Activated naive CD8-positive, alpha-beta T cell treated with anti-CD3 and anti-CD28 coated beads, Interleukin-2, amount 10 ng/mL, durations not matched to agents 7 days and 5 days (primary cell): ENCODE data around the gene MYO7A. TPM values are rescaled to one million over a fixed set of nuclear protein-coding genes. Genes with fewer than 3 reads are reported as not detected.
A peak's percentile ranks its signal among the peaks of the same experiment; 100 is the strongest.

ENCODE experiments used
- ATAC-seq: fragments of 150-1000 bp; cut with Tn5 transposase; one replicate; pipeline ENCODE4 v1.10.0; 2021; ENCODE audit warnings: low read depth, moderate library complexity
- POLR2A ChIA-PET: fragments of 350-600 bp; sonication (Branson Sonifier 250); formaldehyde crosslinking; loops from one replicate; lab custom pipeline; 2021; ENCODE audit warnings: antibody characterized with exemption; lab: Charles Lee
- DNase-seq: peaks from one replicate; pipeline ENCODE4 v3.0.0; 2021
- H3K27ac Mint-ChIP-seq: one replicate; pipeline ENCODE4 v1.8.0; 2022; ENCODE audit warnings: mild to moderate bottlenecking, mixed read lengths
- H3K27me3 Mint-ChIP-seq: one replicate; pipeline ENCODE4 v1.8.0; 2022; ENCODE audit warnings: mild to moderate bottlenecking, moderate library complexity, mixed read lengths
- H3K36me3 Mint-ChIP-seq: one replicate; pipeline ENCODE4 v1.8.0; 2021; ENCODE audit warnings: mild to moderate bottlenecking, mixed read lengths
- H3K4me1 Mint-ChIP-seq: one replicate; pipeline ENCODE4 v1.8.0; 2021; ENCODE audit warnings: mixed read lengths
- H3K4me3 Mint-ChIP-seq: one replicate; pipeline ENCODE4 v1.8.0; 2022; ENCODE audit warnings: mild to moderate bottlenecking, moderate library complexity, mixed read lengths
- H3K9me3 Mint-ChIP-seq: one replicate; pipeline ENCODE4 v1.8.0; 2021; ENCODE audit warnings: mixed read lengths
- total RNA-seq, 2 experiments: library from RNA; stranded (reverse); gene quantifications; one replicate each; pipeline ENCODE4 v1.2.3, GENCODE V29; 2021

The MYO7A gene
- total RNA-seq, 2 experiments from 2014 or later = 0.22 to 0.37 TPM

GRCh38 chr11:77189588-77190210 lies 61.7 kb downstream of the MYO7A start:
- Mint-ChIP-seq H3K4me3 (no peak overlapping the region), H3K9me3 (no peaks in the 10 kb centered on the region), H3K27me3 (no peaks in the 10 kb centered on the region), H3K36me3 (no peaks in the 10 kb centered on the region), H3K4me1 (no peaks in the 10 kb centered on the region), H3K27ac (no peak overlapping the region)
- no peak for ATAC-seq
- no peak for DNase-seq
- POLR2A ChIA-PET = no interaction called here

GRCh38 chr11:77190331-77191075 lies 62.5 kb downstream of the MYO7A start:
- no peaks in the 10 kb centered on the region for H3K27me3 Mint-ChIP-seq
- no peak for DNase-seq
- H3K27ac Mint-ChIP-seq = no peak overlapping the region
- H3K9me3 Mint-ChIP-seq = no peaks in the 10 kb centered on the region
- ATAC-seq = no peak
- H3K4me1 Mint-ChIP-seq = no peaks in the 10 kb centered on the region
- no peak overlapping the region for H3K4me3 Mint-ChIP-seq
- POLR2A ChIA-PET = no interaction called here
- no peaks in the 10 kb centered on the region for H3K36me3 Mint-ChIP-seq

GRCh38 chr11:77191429-77191822 lies 63.4 kb downstream of the MYO7A start:
- Mint-ChIP-seq H3K36me3 (no peaks in the 10 kb centered on the region), H3K4me3 (no peak overlapping the region), H3K27me3 (no peaks in the 10 kb centered on the region), H3K4me1 (no peaks in the 10 kb centered on the region), H3K27ac (no peak overlapping the region), H3K9me3 (no peaks in the 10 kb centered on the region)
- POLR2A ChIA-PET = no interaction called here
- no peak for ATAC-seq
- no peak for DNase-seq

GRCh38 chr11:77191823-77192495 lies 63.9 kb downstream of the MYO7A start:
- Mint-ChIP-seq H3K27me3 (no peaks in the 10 kb centered on the region), H3K9me3 (no peaks in the 10 kb centered on the region), H3K4me1 (no peaks in the 10 kb centered on the region), H3K36me3 (no peaks in the 10 kb centered on the region), H3K4me3 (peak overlapping the region; percentile 29), H3K27ac (no peak overlapping the region)
- POLR2A ChIA-PET = no interaction called here
- ATAC-seq (peak; percentile 65), DNase-seq (peak; percentile 66)

- Mint-ChIP-seq H3K4me1 (no peaks in the 10 kb centered on the region), H3K27ac (no peak overlapping the region), H3K9me3 (no peaks in the 10 kb centered on the region), H3K36me3 (no peaks in the 10 kb centered on the region), H3K4me3 (no peak overlapping the region), H3K27me3 (no peaks in the 10 kb centered on the region)
- POLR2A ChIA-PET = no interaction called here
- no peak for DNase-seq
- ATAC-seq = no peak
Measured at GRCh38 chr11:77193167-77193566, 65.1 kb downstream of the MYO7A start.

GRCh38 chr11:77193911-77194830 lies 66.1 kb downstream of the MYO7A start:
- Mint-ChIP-seq H3K27me3 (no peaks in the 10 kb centered on the region), H3K36me3 (no peaks in the 10 kb centered on the region), H3K4me3 (no peak overlapping the region), H3K27ac (no peak overlapping the region), H3K9me3 (no peaks in the 10 kb centered on the region), H3K4me1 (peaks cover 2% of the 10 kb centered on the region)
- ATAC-seq (no peak), DNase-seq (no peak)
- POLR2A ChIA-PET = no interaction called here

GRCh38 chr11:77195071-77195755 lies 67.2 kb downstream of the MYO7A start:
- DNase-seq (no peak), ATAC-seq (no peak)
- no peaks in the 10 kb centered on the region for H3K36me3 Mint-ChIP-seq
- POLR2A ChIA-PET = no interaction called here
- H3K9me3 Mint-ChIP-seq = no peaks in the 10 kb centered on the region
- no peak overlapping the region for H3K4me3 Mint-ChIP-seq
- no peaks in the 10 kb centered on the region for H3K27me3 Mint-ChIP-seq
- no peak overlapping the region for H3K27ac Mint-ChIP-seq
- peaks cover 2% of the 10 kb centered on the region for H3K4me1 Mint-ChIP-seq

- ATAC-seq (no peak), DNase-seq (peak; percentile 6)
- no peaks in the 10 kb centered on the region for H3K9me3 Mint-ChIP-seq
- H3K4me3 Mint-ChIP-seq = no peak overlapping the region
- H3K36me3 Mint-ChIP-seq = no peaks in the 10 kb centered on the region
- peaks cover 2% of the 10 kb centered on the region for H3K4me1 Mint-ChIP-seq
- H3K27me3 Mint-ChIP-seq = no peaks in the 10 kb centered on the region
- POLR2A ChIA-PET = no interaction called here
- no peak overlapping the region for H3K27ac Mint-ChIP-seq
Measured at GRCh38 chr11:77196961-77197360, 68.9 kb downstream of the MYO7A start.

GRCh38 chr11:77197626-77198320 lies 69.7 kb downstream of the MYO7A start:
- Mint-ChIP-seq H3K9me3 (no peaks in the 10 kb centered on the region), H3K36me3 (no peaks in the 10 kb centered on the region), H3K27ac (no peak overlapping the region), H3K27me3 (no peaks in the 10 kb centered on the region), H3K4me1 (peaks cover 2% of the 10 kb centered on the region), H3K4me3 (no peak overlapping the region)
- no peak for ATAC-seq
- POLR2A ChIA-PET = no interaction called here
- peak; percentile 23 for DNase-seq

- H3K27me3 Mint-ChIP-seq = no peaks in the 10 kb centered on the region
- H3K4me1 Mint-ChIP-seq = peaks cover 2% of the 10 kb centered on the region
- peak; percentile 19 for DNase-seq
- no peak overlapping the region for H3K4me3 Mint-ChIP-seq
- H3K9me3 Mint-ChIP-seq = no peaks in the 10 kb centered on the region
- no peak for ATAC-seq
- POLR2A ChIA-PET = no interaction called here
- H3K36me3 Mint-ChIP-seq = no peaks in the 10 kb centered on the region
- H3K27ac Mint-ChIP-seq = no peak overlapping the region
Measured at GRCh38 chr11:77198440-77198849, 70.4 kb downstream of the MYO7A start.

- DNase-seq (peak; percentile 8), ATAC-seq (no peak)
- POLR2A ChIA-PET = no interaction called here
- no peaks in the 10 kb centered on the region for H3K36me3 Mint-ChIP-seq
- no peaks in the 10 kb centered on the region for H3K27me3 Mint-ChIP-seq
- no peak overlapping the region for H3K27ac Mint-ChIP-seq
- H3K4me1 Mint-ChIP-seq = peaks cover 2% of the 10 kb centered on the region
- H3K4me3 Mint-ChIP-seq = no peak overlapping the region
- H3K9me3 Mint-ChIP-seq = no peaks in the 10 kb centered on the region
Measured at GRCh38 chr11:77199137-77199745, 71.2 kb downstream of the MYO7A start.
